ENCODE measurements around the gene MRPL9. TPM values are rescaled to one million over a fixed set of nuclear protein-coding genes. Genes with fewer than 3 reads are reported as not detected.
"Not testable (repeated sequence)": the region's sequence is repeated elsewhere in the genome, so short reads cannot be mapped to it uniquely, and the experiment has no call there.

Gene MRPL9
- total RNA-seq, 3 donors from 2014 or later (not counting 1 experiment from before 2014, with no cell fraction given), result 93.6 to 110 (median 107) TPM

DNA sequence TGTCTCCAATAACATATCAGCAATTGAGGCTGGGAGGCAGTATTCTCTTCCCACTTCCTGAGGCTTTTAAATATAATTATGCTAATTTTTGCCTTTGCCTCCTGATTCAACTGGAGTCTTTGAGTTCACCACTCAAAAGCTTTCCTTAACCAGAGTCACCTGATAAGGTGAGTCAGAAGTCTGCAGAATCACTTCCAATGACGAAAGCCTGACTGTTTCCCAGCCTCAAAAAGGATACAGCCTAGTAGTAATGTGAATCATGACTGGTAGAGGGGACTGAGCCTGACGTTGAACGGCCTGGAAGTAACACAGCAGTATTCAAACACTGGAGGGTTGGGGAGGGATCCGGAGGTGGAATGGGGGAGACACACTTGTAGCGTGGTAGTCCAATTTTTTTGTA, 10.4 kb upstream of the MRPL9 start:
- Mint-ChIP-seq H3K4me1 (no peaks in the 10 kb centered on the region), H3K27ac (no peak overlapping the region), H3K27me3 (ENCODE audit: low read depth in 2 of 2) (no peaks in the 10 kb centered on the region), H3K4me3 (no peak overlapping the region), H3K36me3 (peaks cover 7% of the 10 kb centered on the region), H3K9me3 (no peaks in the 10 kb centered on the region)
- H3K9me3 ChIP-seq (ENCODE audit: control insufficient read depth, insufficient read depth, low read length), result no peaks in the 10 kb centered on the region
- ATAC-seq (no peak), DNase-seq (no peak)
- no peak overlapping the region for H3K4me3 ChIP-seq (ENCODE audit: low read length)
- H3K4me1 ChIP-seq (ENCODE audit: control insufficient read depth, insufficient read depth, low read length), result no peaks in the 10 kb centered on the region
- H3K36me3 ChIP-seq (ENCODE audit: control insufficient read depth, insufficient read depth, low read length), result peaks cover 35% of the 10 kb centered on the region
- 98% methylated on average over 5 of the region's 5 CpGs for WGBS (ENCODE audit: insufficient coverage)
- H3K27ac ChIP-seq (ENCODE audit: low read length), result no peak overlapping the region
- intact Hi-C loops (cut with micrococcal nuclease), result no loop called here
- TF ChIP-seq, protein P1, sequence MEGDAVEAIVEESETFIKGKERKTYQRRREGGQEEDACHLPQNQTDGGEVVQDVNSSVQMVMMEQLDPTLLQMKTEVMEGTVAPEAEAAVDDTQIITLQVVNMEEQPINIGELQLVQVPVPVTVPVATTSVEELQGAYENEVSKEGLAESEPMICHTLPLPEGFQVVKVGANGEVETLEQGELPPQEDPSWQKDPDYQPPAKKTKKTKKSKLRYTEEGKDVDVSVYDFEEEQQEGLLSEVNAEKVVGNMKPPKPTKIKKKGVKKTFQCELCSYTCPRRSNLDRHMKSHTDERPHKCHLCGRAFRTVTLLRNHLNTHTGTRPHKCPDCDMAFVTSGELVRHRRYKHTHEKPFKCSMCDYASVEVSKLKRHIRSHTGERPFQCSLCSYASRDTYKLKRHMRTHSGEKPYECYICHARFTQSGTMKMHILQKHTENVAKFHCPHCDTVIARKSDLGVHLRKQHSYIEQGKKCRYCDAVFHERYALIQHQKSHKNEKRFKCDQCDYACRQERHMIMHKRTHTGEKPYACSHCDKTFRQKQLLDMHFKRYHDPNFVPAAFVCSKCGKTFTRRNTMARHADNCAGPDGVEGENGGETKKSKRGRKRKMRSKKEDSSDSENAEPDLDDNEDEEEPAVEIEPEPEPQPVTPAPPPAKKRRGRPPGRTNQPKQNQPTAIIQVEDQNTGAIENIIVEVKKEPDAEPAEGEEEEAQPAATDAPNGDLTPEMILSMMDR (IDR thresholded peaks at IDR 0.05), result no peak
- no peaks in the 10 kb centered on the region for H3K27me3 ChIP-seq (ENCODE audit: control insufficient read depth, insufficient read depth, low read length)

DNA sequence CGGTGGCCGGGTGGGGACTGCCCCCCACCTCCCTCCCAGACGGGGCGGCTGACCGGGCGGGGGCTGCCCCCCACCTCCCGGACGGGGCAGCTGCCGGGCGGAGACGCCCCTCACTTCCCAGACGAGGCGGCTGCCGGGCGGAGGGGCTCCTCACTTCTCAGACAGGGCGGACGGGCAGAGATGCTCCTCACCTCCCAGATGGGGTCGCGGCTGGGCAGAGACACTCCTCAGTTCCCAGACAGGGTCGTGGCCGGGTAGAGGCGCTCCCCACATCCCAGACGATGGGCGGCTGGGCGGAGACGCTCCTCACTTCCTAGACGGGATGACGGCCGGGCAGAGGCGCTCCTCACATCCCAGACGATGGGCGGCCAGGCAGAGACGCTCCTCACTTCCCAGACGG, 6.0 kb upstream of the MRPL9 start:
- H3K9me3 ChIP-seq (ENCODE audit: control insufficient read depth, insufficient read depth, low read length); H3K4me3 ChIP-seq (ENCODE audit: low read length); intact Hi-C loops (cut with micrococcal nuclease); H3K27me3 Mint-ChIP-seq (ENCODE audit: low read depth in 2 of 2); H3K36me3 Mint-ChIP-seq; H3K4me3 Mint-ChIP-seq; H3K27ac Mint-ChIP-seq; H3K27me3 ChIP-seq (ENCODE audit: control insufficient read depth, insufficient read depth, low read length); H3K4me1 Mint-ChIP-seq; ATAC-seq; DNase-seq; H3K36me3 ChIP-seq (ENCODE audit: control insufficient read depth, insufficient read depth, low read length); H3K9me3 Mint-ChIP-seq; H3K4me1 ChIP-seq (ENCODE audit: control insufficient read depth, insufficient read depth, low read length); H3K27ac ChIP-seq (ENCODE audit: low read length): not testable (repeated sequence)
- 99% methylated on average over 21 of the region's 34 CpGs for WGBS (ENCODE audit: insufficient coverage)

GRCh38 chr1:151768351-151769066, 5.2 kb upstream of the MRPL9 start:
- H3K36me3 ChIP-seq (ENCODE audit: control insufficient read depth, insufficient read depth, low read length); ATAC-seq; H3K9me3 ChIP-seq (ENCODE audit: control insufficient read depth, insufficient read depth, low read length); H3K4me3 Mint-ChIP-seq; H3K27me3 Mint-ChIP-seq (ENCODE audit: low read depth in 2 of 2); H3K27me3 ChIP-seq (ENCODE audit: control insufficient read depth, insufficient read depth, low read length); intact Hi-C loops (cut with micrococcal nuclease); H3K27ac ChIP-seq (ENCODE audit: low read length); H3K4me3 ChIP-seq (ENCODE audit: low read length); H3K27ac Mint-ChIP-seq; H3K9me3 Mint-ChIP-seq; H3K36me3 Mint-ChIP-seq; DNase-seq; H3K4me1 ChIP-seq (ENCODE audit: control insufficient read depth, insufficient read depth, low read length): not testable (repeated sequence)
- 75% methylated on average over 2 of the region's 7 CpGs for WGBS (ENCODE audit: insufficient coverage)
- peaks cover 10 to 11% of the 10 kb centered on the region in 2 donors for H3K4me1 Mint-ChIP-seq

DNA sequence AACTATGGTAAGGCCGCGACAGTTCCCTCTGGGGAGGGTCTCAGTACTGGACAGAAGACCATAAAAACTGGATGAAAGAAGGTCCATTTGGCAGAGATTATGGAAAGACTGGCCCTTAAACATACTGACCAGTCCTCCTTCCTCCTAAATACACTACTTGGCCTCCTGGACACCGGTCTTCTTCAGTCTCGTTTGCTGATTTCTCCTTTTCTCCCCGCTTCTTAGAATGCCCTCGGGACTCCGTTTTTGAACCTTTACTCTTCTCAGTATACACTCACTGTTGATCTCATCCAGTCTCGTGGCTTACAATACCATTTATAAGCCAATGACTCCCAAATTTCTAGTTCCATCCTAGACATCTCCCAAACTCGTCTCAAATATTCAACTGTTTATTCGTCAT, 694 bp upstream of the MRPL9 start:
- DNase-seq (no peak), ATAC-seq (no peak)
- Histone ChIP-seq H3K9me3 (ENCODE audit: control insufficient read depth, insufficient read depth, low read length) (no peaks in the 10 kb centered on the region), H3K27me3 (ENCODE audit: control insufficient read depth, insufficient read depth, low read length) (no peaks in the 10 kb centered on the region), H3K4me1 (ENCODE audit: control insufficient read depth, insufficient read depth, low read length) (peaks cover 11% of the 10 kb centered on the region), H3K36me3 (ENCODE audit: control insufficient read depth, insufficient read depth, low read length) (peaks cover 21% of the 10 kb centered on the region), H3K4me3 (ENCODE audit: low read length) (peak overlapping the region; percentile 76), H3K27ac (ENCODE audit: low read length) (peak overlapping the region; percentile 91)
- Mint-ChIP-seq H3K27me3 (ENCODE audit: low read depth in 2 of 2) (no peaks in the 10 kb centered on the region), H3K36me3 (no peaks in the 10 kb centered on the region), H3K4me1 (peaks cover 22 to 23% of the 10 kb centered on the region in 2 donors), H3K9me3 (no peaks in the 10 kb centered on the region), H3K4me3 (peak overlapping the region; percentile 98), H3K27ac (peak overlapping the region; percentile 96 to 99)
- TF ChIP-seq, protein P1 (IDR thresholded peaks at IDR 0.05), result no peak
- intact Hi-C loops (cut with micrococcal nuclease), result loop anchor here (1.0 kb wide), 1 partner anchor 26 kb away; the partner anchor contains the start of gene TDRKH
- WGBS (ENCODE audit: insufficient coverage), result 70% methylated on average over 10 of the region's 10 CpGs

Data from natural killer cell (primary cell).